Endothelial cell of umbilical vein (primary cell): Measurements from ENCODE around the gene P2RY8. TPM values are rescaled to one million over a fixed set of nuclear protein-coding genes. Genes with fewer than 3 reads are reported as not detected.

ENCODE experiments used
- BruUV-seq: library from RNA; stranded (reverse); fragments of 400-500 nt; replicated peaks from 2 replicates; lab custom pipeline; 2021; lab: Mats Ljungman, UMichigan
- CTCF ChIA-PET: fragments of 300-600, 350-600 bp; sonication (Branson Sonifier 250); formaldehyde crosslinking; loops from one replicate; lab custom pipeline; 2021; ENCODE audit warnings: antibody characterized with exemption, inconsistent platforms; lab: Charles Lee
- POLR2A ChIA-PET: fragments of 300-600, 350-600 bp; sonication (Branson Sonifier 250); formaldehyde crosslinking; loops from one replicate; lab custom pipeline; 2021; ENCODE audit warnings: antibody characterized with exemption, inconsistent platforms; lab: Charles Lee
- DNase-seq: peaks from one replicate; pipeline ENCODE4 v3.0.0-alpha.2; 2011; ENCODE audit warnings: low read depth, low spot score
- FAIRE-seq: peaks from 2 replicates; lab custom pipeline; 2011; peaks lifted over from hg19 to GRCh38; lab: Jason Lieb, UNC
- H2AFZ ChIP-seq: 2 replicates; pipeline ENCODE4 v1.6.0; 2012; ENCODE audit warnings: low read depth, low read length, control low read depth, inconsistent platforms
- H3K27ac ChIP-seq: 2 replicates; pipeline ENCODE4 v1.5.1; 2011; ENCODE audit warnings: low read depth, mild to moderate bottlenecking, control low read depth, low read length, moderate library complexity; ENCODE audit not compliant: insufficient read depth
- H3K27me3 ChIP-seq, 2 experiments: 2 replicates each; pipeline versions ENCODE4 v1.6.0 to v1.6.1; 2011; ENCODE audit warnings: low read length in 2 of 2, mixed read lengths in 1 of 2; ENCODE audit not compliant: control insufficient read depth in 2 of 2, insufficient read depth in 2 of 2
- H3K36me3 ChIP-seq, 2 experiments: 2 replicates in 1 of 2; 3 replicates in 1 of 2; pipeline ENCODE4 v1.5.1; 2011; ENCODE audit warnings: low read length in 2 of 2, mild to moderate bottlenecking in 1 of 2, moderate library complexity in 1 of 2; ENCODE audit not compliant: control insufficient read depth in 2 of 2, insufficient read depth in 2 of 2; ENCODE audit errors: extremely low read depth in 1 of 2
- H3K4me1 ChIP-seq: 3 replicates; pipeline ENCODE4 v1.5.1; 2011; ENCODE audit warnings: mild to moderate bottlenecking, low read length; ENCODE audit not compliant: control insufficient read depth, insufficient read depth; ENCODE audit errors: extremely low read depth
- H3K4me2 ChIP-seq: 2 replicates; pipeline ENCODE4 v1.6.1; 2011; ENCODE audit warnings: low read length, control low read depth, mixed read lengths; ENCODE audit not compliant: insufficient read depth
- H3K4me3 ChIP-seq, 3 experiments: fragments of 200-600 bp in 1 of 3; sonication (generic), shearing (Covaris generic) in 1 of 3; replicated peaks in 1 of 3; 2 replicates each; pipeline ENCODE4 v1.5.1; 2011 to 2016; ENCODE audit warnings: control low read depth in 3 of 3, low read length in 3 of 3, mild to moderate bottlenecking in 2 of 3, inconsistent platforms in 1 of 3, low read depth in 1 of 3, moderate library complexity in 1 of 3; ENCODE audit not compliant: insufficient read depth in 1 of 3
- H3K79me2 ChIP-seq: 2 replicates; pipeline ENCODE4 v1.6.0; 2012; ENCODE audit warnings: low read length, inconsistent platforms; ENCODE audit not compliant: control insufficient read depth, insufficient read depth
- H3K9ac ChIP-seq: replicated peaks from 2 replicates; pipeline ENCODE3; 2011; ENCODE audit warnings: low read length, control low read depth; ENCODE audit not compliant: insufficient read depth; ENCODE audit errors: extremely low read depth
- H3K9me1 ChIP-seq: replicated peaks from 3 replicates; pipeline ENCODE4 v1.6.0; 2011; ENCODE audit warnings: mild to moderate bottlenecking, low read length; ENCODE audit not compliant: control insufficient read depth, insufficient read depth; ENCODE audit errors: extremely low read depth
- H3K9me3 ChIP-seq: replicated peaks from 2 replicates; pipeline ENCODE4 v1.5.1; 2012; ENCODE audit warnings: low read length, inconsistent platforms; ENCODE audit not compliant: control insufficient read depth, insufficient read depth
- H4K20me1 ChIP-seq: replicated peaks from 2 replicates; pipeline ENCODE3; 2011; ENCODE audit warnings: mild to moderate bottlenecking, low read length; ENCODE audit not compliant: control insufficient read depth, insufficient read depth; ENCODE audit errors: extremely low read depth
- FOS ChIP-seq: IDR thresholded peaks from 2 replicates; pipeline ENCODE4 v1.6.1; 2011; ENCODE audit warnings: mild to moderate bottlenecking, low read length, moderate library complexity, borderline replicate concordance; ENCODE audit not compliant: insufficient read depth
- JUN ChIP-seq: IDR thresholded peaks from 2 replicates; pipeline ENCODE4 v1.6.1; 2011; ENCODE audit warnings: borderline replicate concordance, low read depth; ENCODE audit not compliant: insufficient read length, insufficient read depth
- POLR2AphosphoS5 ChIP-seq: IDR thresholded peaks from 2 replicates; pipeline ENCODE4 v1.6.1; 2012; ENCODE audit warnings: low read depth, mild to moderate bottlenecking, control low read depth, low read length, moderate library complexity; ENCODE audit not compliant: insufficient read depth
- dilution Hi-C: fragments of 300-500 bp; cut with MboI; formaldehyde crosslinking; loops from one replicate; pipeline ENCODE4 v1.15.0; 2019; ENCODE audit warnings: low sequenced_read_pairs; ENCODE audit not compliant: extremely low pct_ligation_motif_present
- intact Hi-C: fragments of 100-400 bp; cut with micrococcal nuclease; formaldehyde crosslinking; loops from one replicate; pipeline ENCODE4 v1.10.0; 2022
- polyA plus RNA-seq, 4 experiments: library from polyadenylated mRNA; depleted of rRNA in 3 of 4; stranded (reverse) in 3 of 4; unstranded in 1 of 4; fragments of >200 nt; gene quantifications; 2 replicates each; pipeline versions ENCODE4 v1.2.1 to v1.2.3, GENCODE V29; 2011 to 2012; ENCODE audit warnings: missing spikeins in 1 of 4
- total RNA-seq: library from RNA; stranded (reverse); gene quantifications from 2 replicates; pipeline ENCODE4 v1.2.3, GENCODE V29; 2021
- TF ChIP-seq, protein P1 (sequence below), 2 donors: IDR thresholded peaks; 1 replicate in 1 of 2; 2 replicates in 1 of 2; pipeline ENCODE4 v1.5.1; 2011; ENCODE audit warnings: low read length in 2 of 2, mild to moderate bottlenecking in 2 of 2, moderate library complexity in 2 of 2, control low read depth in 1 of 2, inconsistent platforms in 1 of 2, low read depth in 1 of 2; ENCODE audit not compliant: insufficient read depth in 1 of 2; ENCODE audit errors: extremely low read depth in 1 of 2

The P2RY8 gene
- total and polyA plus RNA-seq, 2 donors (not counting 3 experiments of a cell fraction or from before 2014, with no cell fraction given), result not detected

DNA sequence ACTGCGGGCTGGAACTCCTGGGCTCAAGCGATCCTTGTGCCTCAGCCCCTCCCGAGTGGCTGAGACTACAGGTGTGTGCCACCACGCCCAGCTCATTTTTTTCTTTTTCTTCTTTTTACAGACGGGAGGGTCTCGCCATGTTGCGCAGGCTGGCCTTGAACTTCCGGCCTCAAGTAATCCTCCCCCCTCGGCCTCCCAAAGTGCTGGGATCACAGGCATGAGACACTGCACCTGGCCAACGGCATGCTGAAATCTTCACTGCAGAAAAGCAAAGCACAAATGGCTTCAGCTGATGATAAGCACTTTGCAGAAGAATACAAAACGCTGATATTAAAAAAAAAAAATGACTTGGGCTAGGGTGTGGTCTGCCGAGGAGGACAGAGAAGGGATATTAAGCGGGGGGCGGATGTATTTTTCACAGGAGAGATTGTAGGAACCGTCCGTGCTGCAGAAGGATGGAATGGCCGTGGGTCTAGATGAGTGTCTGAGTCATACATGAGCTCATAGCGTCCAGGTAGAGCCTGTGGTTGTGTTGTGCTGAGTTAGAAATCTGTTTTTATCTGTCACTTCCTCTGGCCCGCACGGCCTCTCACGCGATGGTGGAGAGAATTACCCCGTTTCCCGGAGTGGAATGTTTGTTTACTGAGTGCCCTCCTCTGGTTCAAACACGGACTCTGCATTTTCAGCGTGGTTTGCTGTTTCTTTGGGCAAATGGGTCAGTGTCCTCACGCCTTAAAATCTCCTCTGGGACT is 45.9 kb upstream of the P2RY8 start:
- Histone ChIP-seq H3K27ac (no peak overlapping the region), H3K27me3 (no peaks in the 10 kb centered on the region), H3K4me1 (no peaks in the 10 kb centered on the region), H4K20me1 (no peaks in the 10 kb centered on the region), H3K36me3 (no peaks in the 10 kb centered on the region), H2AFZ (no peak overlapping the region), H3K4me3 (no peak overlapping the region), H3K9me1 (no peaks in the 10 kb centered on the region), H3K9ac (no peak overlapping the region), H3K79me2 (no peaks in the 10 kb centered on the region), H3K9me3 (no peaks in the 10 kb centered on the region), H3K4me2 (no peak overlapping the region)
- FAIRE-seq (no peak), DNase-seq (no peak)
- dilution Hi-C loops (no loop called here), intact Hi-C loops (no loop called here)
- ChIA-PET POLR2A (no interaction called here), CTCF (no interaction called here)
- BruUV-seq, result no TSS peak
- peak; percentile 16 for TF ChIP-seq JUN
- no peak for TF ChIP-seq POLR2AphosphoS5

GRCh38 chrX:1581132-1581531 is 44.1 kb upstream of the P2RY8 start:
- Histone ChIP-seq H3K9me1 (no peaks in the 10 kb centered on the region), H3K36me3 (no peaks in the 10 kb centered on the region), H3K9ac (no peak overlapping the region), H2AFZ (no peak overlapping the region), H3K27me3 (no peaks in the 10 kb centered on the region), H3K79me2 (no peaks in the 10 kb centered on the region), H3K4me3 (no peak overlapping the region), H3K4me1 (no peaks in the 10 kb centered on the region), H3K27ac (no peak overlapping the region), H4K20me1 (no peaks in the 10 kb centered on the region), H3K9me3 (no peaks in the 10 kb centered on the region), H3K4me2 (no peak overlapping the region)
- peak; percentile 64 for DNase-seq
- TF ChIP-seq, protein P1, sequence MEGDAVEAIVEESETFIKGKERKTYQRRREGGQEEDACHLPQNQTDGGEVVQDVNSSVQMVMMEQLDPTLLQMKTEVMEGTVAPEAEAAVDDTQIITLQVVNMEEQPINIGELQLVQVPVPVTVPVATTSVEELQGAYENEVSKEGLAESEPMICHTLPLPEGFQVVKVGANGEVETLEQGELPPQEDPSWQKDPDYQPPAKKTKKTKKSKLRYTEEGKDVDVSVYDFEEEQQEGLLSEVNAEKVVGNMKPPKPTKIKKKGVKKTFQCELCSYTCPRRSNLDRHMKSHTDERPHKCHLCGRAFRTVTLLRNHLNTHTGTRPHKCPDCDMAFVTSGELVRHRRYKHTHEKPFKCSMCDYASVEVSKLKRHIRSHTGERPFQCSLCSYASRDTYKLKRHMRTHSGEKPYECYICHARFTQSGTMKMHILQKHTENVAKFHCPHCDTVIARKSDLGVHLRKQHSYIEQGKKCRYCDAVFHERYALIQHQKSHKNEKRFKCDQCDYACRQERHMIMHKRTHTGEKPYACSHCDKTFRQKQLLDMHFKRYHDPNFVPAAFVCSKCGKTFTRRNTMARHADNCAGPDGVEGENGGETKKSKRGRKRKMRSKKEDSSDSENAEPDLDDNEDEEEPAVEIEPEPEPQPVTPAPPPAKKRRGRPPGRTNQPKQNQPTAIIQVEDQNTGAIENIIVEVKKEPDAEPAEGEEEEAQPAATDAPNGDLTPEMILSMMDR (IDR thresholded peaks at IDR 0.05; ENCODE audit: extremely low read depth in 1 of 2, insufficient read depth in 1 of 2, low read depth in 1 of 2, low read length in 2 of 2), result peak; percentile 69 to 83
- no peak for TF ChIP-seq FOS
- POLR2A ChIA-PET, result no interaction called here
- CTCF ChIA-PET, result no interaction called here
- dilution Hi-C loops, result no loop called here
- BruUV-seq, result no TSS peak
- intact Hi-C loops, result loop anchor here (1.0 to 2.0 kb wide), 2 partner anchors 127 to 258 kb away; no protein-coding TSS in a partner anchor
- peak; percentile 33 for FAIRE-seq
